HG03103 (cell line): Measurements from ENCODE around the gene GTF2F2.
"Not testable (repeated sequence)": the region's sequence is repeated elsewhere in the genome, so short reads cannot be mapped to it uniquely, and the experiment has no call there.

ENCODE experiments used
- ATAC-seq: cut with Tn5 transposase; IDR thresholded peaks from one replicate; pipeline ENCODE4 v1.9.1; 2021; ENCODE audit warnings: low read depth; ENCODE audit not compliant: unreplicated experiment

GTF2F2 gene

GRCh38 chr13:45178349-45179162 lies 58.2 kb downstream of the GTF2F2 start:
- ATAC-seq: no peak

- ATAC-seq: no peak
Observed at GRCh38 chr13:45179428-45179827, 59.1 kb downstream of the GTF2F2 start.

- ATAC-seq: no peak
Observed at GRCh38 chr13:45180303-45180702, 60.0 kb downstream of the GTF2F2 start.

GRCh38 chr13:45180713-45181601 lies 60.6 kb downstream of the GTF2F2 start:
- no peak for ATAC-seq

- no peak for ATAC-seq
Observed at GRCh38 chr13:45184693-45185092, 64.4 kb downstream of the GTF2F2 start.

- no peak for ATAC-seq
Observed at GRCh38 chr13:45185286-45185685, 65.0 kb downstream of the GTF2F2 start.

- not testable (repeated sequence) for ATAC-seq
Observed at GRCh38 chr13:45189077-45189476, 68.8 kb downstream of the GTF2F2 start.

GRCh38 chr13:45189511-45189910 lies 69.2 kb downstream of the GTF2F2 start:
- not testable (repeated sequence) for ATAC-seq

GRCh38 chr13:45191874-45192273 lies 71.6 kb downstream of the GTF2F2 start:
- no peak for ATAC-seq

- ATAC-seq: no peak
Observed at GRCh38 chr13:45194081-45194939, 74.0 kb downstream of the GTF2F2 start.

GRCh38 chr13:45195421-45195820 lies 75.1 kb downstream of the GTF2F2 start:
- ATAC-seq: no peak

- no peak for ATAC-seq
Observed at GRCh38 chr13:45196096-45196495, 75.8 kb downstream of the GTF2F2 start.

- no peak for ATAC-seq
Observed at GRCh38 chr13:45196622-45197021, 76.3 kb downstream of the GTF2F2 start.

GRCh38 chr13:45198041-45198440 lies 77.7 kb downstream of the GTF2F2 start:
- no peak for ATAC-seq

- no peak for ATAC-seq
Observed at GRCh38 chr13:45198924-45199323, 78.6 kb downstream of the GTF2F2 start.

GRCh38 chr13:45199711-45200110 lies 79.4 kb downstream of the GTF2F2 start:
- no peak for ATAC-seq

- no peak for ATAC-seq
Observed at GRCh38 chr13:45200701-45201232, 80.5 kb downstream of the GTF2F2 start, which contains the start of gene KCTD4. TSS of gene KCTD4 (minus strand) at chr13:45201045. CDS start at chr13:45194567, 6,478 bp downstream.

GRCh38 chr13:45205124-45205523 lies 84.8 kb downstream of the GTF2F2 start:
- no peak for ATAC-seq

- no peak for ATAC-seq
Observed at GRCh38 chr13:45206340-45206739, 86.0 kb downstream of the GTF2F2 start.

- no peak for ATAC-seq
Observed at GRCh38 chr13:45207319-45207718, 87.0 kb downstream of the GTF2F2 start.
